OCI-LY3 (cell line): ENCODE results near the gene GPAT3.

ENCODE experiments used
- CTCF ChIP-seq: fragments of 200-600, 300-600 bp; sonication (generic); IDR thresholded peaks from 2 replicates; pipeline ENCODE4 v1.5.1; 2014; ENCODE audit warnings: antibody characterized with exemption, low read length, low read depth
- EZH2phosphoT487 ChIP-seq: fragments of 200-600 bp; shearing (Covaris generic); IDR thresholded peaks from 2 replicates; pipeline ENCODE4 v1.6.1; 2018; ENCODE audit warnings: antibody characterized with exemption, mixed run types, low read depth

- no peak for TF ChIP-seq CTCF
- TF ChIP-seq EZH2phosphoT487: no peak
These were observed at the start of gene GPAT3 for GRCh38 chr4:83535520-83536361.
